ENCODE measurements around the gene MPIG6B. TPM values are rescaled to one million over a fixed set of nuclear protein-coding genes. Genes with fewer than 3 reads are reported as not detected.

Gene MPIG6B
- polyA plus RNA-seq, 2 of the 4 experiments (the other 2 are of a cell fraction) = not detected

- 2% methylated on average over 17 of the region's 18 CpGs for WGBS (ENCODE audit: missing lambda C conversion rate)
- H3K27ac ChIP-seq = peak overlapping the region; percentile 94 to 99
- CTCF ChIA-PET = interaction anchor here (0.6 kb wide), 1 partner anchor 61 kb away, joined by 3 read pairs; the partner anchor contains the start of gene VARS1
- TF ChIP-seq ZSCAN20 (CRISPR knock-in tag; IDR thresholded peaks at IDR 0.05) (no peak), JUN (IDR thresholded peaks at IDR 0.05) (peak in 1 of 2 experiments; percentile 46; a peak in 1 of 5 replicates), FOSL2 (IDR thresholded peaks at IDR 0.05) (0 out of 2 replicates have a peak, but pooled peaks have one; percentile 34), FOSL2 (CRISPR knock-in tag; IDR thresholded peaks at IDR 0.05) (peak; percentile 78; the same call in 1 of the 2 replicates)
- TF ChIP-seq, protein P1, sequence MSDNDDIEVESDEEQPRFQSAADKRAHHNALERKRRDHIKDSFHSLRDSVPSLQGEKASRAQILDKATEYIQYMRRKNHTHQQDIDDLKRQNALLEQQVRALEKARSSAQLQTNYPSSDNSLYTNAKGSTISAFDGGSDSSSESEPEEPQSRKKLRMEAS (IDR thresholded peaks at IDR 0.05) = 0 out of 2 replicates have a peak, but pooled peaks have one; percentile 23
- TF ChIP-seq, protein P2, sequence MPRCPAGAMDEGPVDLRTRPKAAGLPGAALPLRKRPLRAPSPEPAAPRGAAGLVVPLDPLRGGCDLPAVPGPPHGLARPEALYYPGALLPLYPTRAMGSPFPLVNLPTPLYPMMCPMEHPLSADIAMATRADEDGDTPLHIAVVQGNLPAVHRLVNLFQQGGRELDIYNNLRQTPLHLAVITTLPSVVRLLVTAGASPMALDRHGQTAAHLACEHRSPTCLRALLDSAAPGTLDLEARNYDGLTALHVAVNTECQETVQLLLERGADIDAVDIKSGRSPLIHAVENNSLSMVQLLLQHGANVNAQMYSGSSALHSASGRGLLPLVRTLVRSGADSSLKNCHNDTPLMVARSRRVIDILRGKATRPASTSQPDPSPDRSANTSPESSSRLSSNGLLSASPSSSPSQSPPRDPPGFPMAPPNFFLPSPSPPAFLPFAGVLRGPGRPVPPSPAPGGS (IDR thresholded peaks at IDR 0.05) = no peak
- POLR2A ChIA-PET = interaction anchor here (0.8 to 1.0 kb wide), 4 partner anchors 32 to 92 kb away, joined by 3 to 5 read pairs (median 4); partner anchors contain the start of genes ABHD16A, HSPA1A, HSPA1B and HSPA1L
- FAIRE-seq (no peak), DNase-seq (ENCODE audit: low read depth in 1 of 2, low spot score in 1 of 2) (peak; percentile 53 to 59), ATAC-seq (peak in 1 of 2 experiments; percentile 10; a peak in 2 of 6 replicates)
- peak overlapping the region; percentile 99 for H3K4me2 ChIP-seq
- H3K4me1 ChIP-seq = peaks cover 45% of the 10 kb centered on the region
- H3K9me3 ChIP-seq = no peaks in the 10 kb centered on the region
- peak overlapping the region; percentile 70 for H3K4me3 ChIP-seq
These were observed 11.7 kb downstream of the MPIG6B start for GRCh38 chr6:31734821-31735406.

- no peak for FAIRE-seq
- Histone ChIP-seq H3K27ac (peak within 1 kb of the TSS; percentile 94 to 99), H3K4me3 (peak within 1 kb of the TSS; percentile 70), H3K4me1 (peaks cover 44% of the 10 kb centered on the region), H3K4me2 (peak within 1 kb of the TSS; percentile 99), H3K9me3 (no peaks in the 10 kb centered on the region)
- WGBS (ENCODE audit: missing lambda C conversion rate) = 1% methylated on average over 18 of the region's 24 CpGs
- DNase-seq (ENCODE audit: low read depth in 1 of 2, low spot score in 1 of 2) = peak; percentile 78 to 84
- ChIA-PET POLR2A (interaction anchor here (0.9 to 1.3 kb wide), 3 partner anchors 17 to 79 kb away, joined by 3 to 5 read pairs (median 3); partner anchors contain the start of genes HSPA1A, HSPA1L and VWA7), CTCF (interaction anchor here (0.7 to 3.2 kb wide), 5 partner anchors 11 to 94 kb away, joined by 3 to 10 read pairs (median 6); partner anchors contain the start of gene VARS1)
- ATAC-seq = peak; percentile 49 to 68; a peak in 5 of 6 replicates
- TF ChIP-seq ELK1 (IDR thresholded peaks at IDR 0.05; ENCODE audit: low read depth, low read length) = no peak
- no peak for TF ChIP-seq HMGXB4 (CRISPR knock-in tag; IDR thresholded peaks at IDR 0.05; ENCODE audit: borderline replicate concordance)
- TF ChIP-seq GATA3 (IDR thresholded peaks at IDR 0.05; ENCODE audit: borderline replicate concordance) = no peak
- no peak for TF ChIP-seq SREBF2 (IDR thresholded peaks at IDR 0.05)
- TF ChIP-seq EHMT2 (IDR thresholded peaks at IDR 0.05; ENCODE audit: low read depth) = no peak
- no peak for TF ChIP-seq CBX8 (IDR thresholded peaks at IDR 0.05)
- TF ChIP-seq PBX3 (IDR thresholded peaks at IDR 0.05) = no peak
- no peak for TF ChIP-seq POLR2AphosphoS2 (conservative IDR thresholded peaks at IDR 0.05; ENCODE audit: low read length)
- peak in 1 of 2 experiments; percentile 61; a peak in 1 of 5 replicates for TF ChIP-seq JUN (IDR thresholded peaks at IDR 0.05)
- TF ChIP-seq MYC (IDR thresholded peaks at IDR 0.05; ENCODE audit: borderline replicate concordance, low read length) = no peak
- TF ChIP-seq HOXA7 (CRISPR knock-in tag; IDR thresholded peaks at IDR 0.05) = no peak
- TF ChIP-seq HES2 (IDR thresholded peaks at IDR 0.05) = no peak
- peak; percentile 75 for TF ChIP-seq POLR2A (IDR thresholded peaks at IDR 0.05; ENCODE audit: low read length)
- no peak for TF ChIP-seq RAD21 (conservative IDR thresholded peaks at IDR 0.05 in 1 of 2, IDR thresholded peaks at IDR 0.05 in 1 of 2)
- TF ChIP-seq BHLHE40 (IDR thresholded peaks at IDR 0.05; ENCODE audit: low read depth, low read length) = no peak
- no peak for TF ChIP-seq KDM5A (IDR thresholded peaks at IDR 0.05)
- TF ChIP-seq CEBPB (IDR thresholded peaks at IDR 0.05) = no peak
- TF ChIP-seq, protein P2 (IDR thresholded peaks at IDR 0.05) = peak; percentile 18; the same call in 1 of the 3 replicates
- TF ChIP-seq REST (IDR thresholded peaks at IDR 0.05) = no peak
These were observed 13.0 kb downstream of the MPIG6B start, which contains the start of gene CLIC1 for GRCh38 chr6:31736021-31736767. Gene CLIC1, minus strand, starts transcription at chr6:31736530. Its CDS starts 230 bp downstream, at chr6:31736300.
